H1 (cell line): Measurements from ENCODE around the gene PTGES2. TPM values are rescaled to one million over a fixed set of nuclear protein-coding genes. Genes with fewer than 3 reads are reported as not detected.

Experiments used
- CREB1 ChIP-seq: IDR thresholded peaks from 2 replicates; pipeline ENCODE4 v1.6.1; 2012; ENCODE audit warnings: inconsistent platforms
- HDAC2 ChIP-seq, 2 experiments: fragments of 300-600 bp in 1 of 2; sonication (generic) in 1 of 2; IDR thresholded peaks; 2 replicates each; pipeline ENCODE4 v1.6.1; 2011 to 2012; ENCODE audit warnings: low read depth in 2 of 2, low read length in 2 of 2, mild to moderate bottlenecking in 2 of 2, moderate library complexity in 2 of 2, borderline replicate concordance in 1 of 2, inconsistent platforms in 1 of 2
- MAFK ChIP-seq: IDR thresholded peaks from 2 replicates; pipeline ENCODE4 v1.6.1; 2012; ENCODE audit warnings: low read depth, mild to moderate bottlenecking, improper control_type of control experiment, low read length
- SIRT6 ChIP-seq: IDR thresholded peaks from one replicate; pipeline ENCODE4 v1.7.1; 2012; ENCODE audit warnings: low read length, inconsistent platforms
- SP1 ChIP-seq: IDR thresholded peaks from 2 replicates; pipeline ENCODE4 v1.6.1; 2011; ENCODE audit warnings: low read depth, low read length
- ZNF274 ChIP-seq: IDR thresholded peaks from 2 replicates; pipeline ENCODE4 v1.7.0; 2012; ENCODE audit warnings: low read length, borderline replicate concordance; ENCODE audit errors: extremely low read depth
- polyA plus RNA-seq, 7 experiments: library from polyadenylated mRNA; depleted of rRNA in 3 of 7; stranded (reverse) in 5 of 7; unstranded in 2 of 7; fragments of >200 nt in 5 of 7; fragments of 200-250 nt in 2 of 7; gene quantifications; 1 replicate in 5 of 7; 2 replicates in 1 of 7; 4 replicates in 1 of 7; pipeline versions ENCODE4 v1.2.1 to v1.2.3, GENCODE V29; 2011 to 2013; ENCODE audit warnings: missing spikeins in 2 of 7, mixed read lengths in 2 of 7
- total RNA-seq: library from RNA; stranded (reverse); fragmentation: NEBNext Ultra II Directional; extraction: Animal tissue kit (Norgen Biotek cat#: 25700); gene quantifications from 2 replicates; pipeline ENCODE4 v1.2.1, GENCODE V29; 2021
- TF ChIP-seq, protein P1 (sequence below): fragments of 300-600 bp; sonication (generic); IDR thresholded peaks from 2 replicates; pipeline ENCODE4 v1.7.1; 2012; ENCODE audit warnings: low read length, moderate library complexity, mild to moderate bottlenecking, inconsistent platforms; ENCODE audit not compliant: insufficient replicate concordance
- TF ChIP-seq, protein P2 (sequence below), 3 experiments: IDR thresholded peaks; 1 replicate in 2 of 3; 2 replicates in 1 of 3; pipeline versions ENCODE4 v1.5.1 to v1.6.1; 2011; ENCODE audit warnings: low read length in 3 of 3, mild to moderate bottlenecking in 3 of 3, inconsistent platforms in 2 of 3, low read depth in 1 of 3, moderate library complexity in 1 of 3; ENCODE audit not compliant: insufficient read depth in 1 of 3; ENCODE audit errors: control extremely low read depth in 1 of 3

PTGES2 gene
- total and polyA plus RNA-seq, 2 of the 8 experiments (the other 6 are each of a cell fraction or from before 2014, with no cell fraction given): 80.7 to 81.2 TPM

- TF ChIP-seq, protein P1, sequence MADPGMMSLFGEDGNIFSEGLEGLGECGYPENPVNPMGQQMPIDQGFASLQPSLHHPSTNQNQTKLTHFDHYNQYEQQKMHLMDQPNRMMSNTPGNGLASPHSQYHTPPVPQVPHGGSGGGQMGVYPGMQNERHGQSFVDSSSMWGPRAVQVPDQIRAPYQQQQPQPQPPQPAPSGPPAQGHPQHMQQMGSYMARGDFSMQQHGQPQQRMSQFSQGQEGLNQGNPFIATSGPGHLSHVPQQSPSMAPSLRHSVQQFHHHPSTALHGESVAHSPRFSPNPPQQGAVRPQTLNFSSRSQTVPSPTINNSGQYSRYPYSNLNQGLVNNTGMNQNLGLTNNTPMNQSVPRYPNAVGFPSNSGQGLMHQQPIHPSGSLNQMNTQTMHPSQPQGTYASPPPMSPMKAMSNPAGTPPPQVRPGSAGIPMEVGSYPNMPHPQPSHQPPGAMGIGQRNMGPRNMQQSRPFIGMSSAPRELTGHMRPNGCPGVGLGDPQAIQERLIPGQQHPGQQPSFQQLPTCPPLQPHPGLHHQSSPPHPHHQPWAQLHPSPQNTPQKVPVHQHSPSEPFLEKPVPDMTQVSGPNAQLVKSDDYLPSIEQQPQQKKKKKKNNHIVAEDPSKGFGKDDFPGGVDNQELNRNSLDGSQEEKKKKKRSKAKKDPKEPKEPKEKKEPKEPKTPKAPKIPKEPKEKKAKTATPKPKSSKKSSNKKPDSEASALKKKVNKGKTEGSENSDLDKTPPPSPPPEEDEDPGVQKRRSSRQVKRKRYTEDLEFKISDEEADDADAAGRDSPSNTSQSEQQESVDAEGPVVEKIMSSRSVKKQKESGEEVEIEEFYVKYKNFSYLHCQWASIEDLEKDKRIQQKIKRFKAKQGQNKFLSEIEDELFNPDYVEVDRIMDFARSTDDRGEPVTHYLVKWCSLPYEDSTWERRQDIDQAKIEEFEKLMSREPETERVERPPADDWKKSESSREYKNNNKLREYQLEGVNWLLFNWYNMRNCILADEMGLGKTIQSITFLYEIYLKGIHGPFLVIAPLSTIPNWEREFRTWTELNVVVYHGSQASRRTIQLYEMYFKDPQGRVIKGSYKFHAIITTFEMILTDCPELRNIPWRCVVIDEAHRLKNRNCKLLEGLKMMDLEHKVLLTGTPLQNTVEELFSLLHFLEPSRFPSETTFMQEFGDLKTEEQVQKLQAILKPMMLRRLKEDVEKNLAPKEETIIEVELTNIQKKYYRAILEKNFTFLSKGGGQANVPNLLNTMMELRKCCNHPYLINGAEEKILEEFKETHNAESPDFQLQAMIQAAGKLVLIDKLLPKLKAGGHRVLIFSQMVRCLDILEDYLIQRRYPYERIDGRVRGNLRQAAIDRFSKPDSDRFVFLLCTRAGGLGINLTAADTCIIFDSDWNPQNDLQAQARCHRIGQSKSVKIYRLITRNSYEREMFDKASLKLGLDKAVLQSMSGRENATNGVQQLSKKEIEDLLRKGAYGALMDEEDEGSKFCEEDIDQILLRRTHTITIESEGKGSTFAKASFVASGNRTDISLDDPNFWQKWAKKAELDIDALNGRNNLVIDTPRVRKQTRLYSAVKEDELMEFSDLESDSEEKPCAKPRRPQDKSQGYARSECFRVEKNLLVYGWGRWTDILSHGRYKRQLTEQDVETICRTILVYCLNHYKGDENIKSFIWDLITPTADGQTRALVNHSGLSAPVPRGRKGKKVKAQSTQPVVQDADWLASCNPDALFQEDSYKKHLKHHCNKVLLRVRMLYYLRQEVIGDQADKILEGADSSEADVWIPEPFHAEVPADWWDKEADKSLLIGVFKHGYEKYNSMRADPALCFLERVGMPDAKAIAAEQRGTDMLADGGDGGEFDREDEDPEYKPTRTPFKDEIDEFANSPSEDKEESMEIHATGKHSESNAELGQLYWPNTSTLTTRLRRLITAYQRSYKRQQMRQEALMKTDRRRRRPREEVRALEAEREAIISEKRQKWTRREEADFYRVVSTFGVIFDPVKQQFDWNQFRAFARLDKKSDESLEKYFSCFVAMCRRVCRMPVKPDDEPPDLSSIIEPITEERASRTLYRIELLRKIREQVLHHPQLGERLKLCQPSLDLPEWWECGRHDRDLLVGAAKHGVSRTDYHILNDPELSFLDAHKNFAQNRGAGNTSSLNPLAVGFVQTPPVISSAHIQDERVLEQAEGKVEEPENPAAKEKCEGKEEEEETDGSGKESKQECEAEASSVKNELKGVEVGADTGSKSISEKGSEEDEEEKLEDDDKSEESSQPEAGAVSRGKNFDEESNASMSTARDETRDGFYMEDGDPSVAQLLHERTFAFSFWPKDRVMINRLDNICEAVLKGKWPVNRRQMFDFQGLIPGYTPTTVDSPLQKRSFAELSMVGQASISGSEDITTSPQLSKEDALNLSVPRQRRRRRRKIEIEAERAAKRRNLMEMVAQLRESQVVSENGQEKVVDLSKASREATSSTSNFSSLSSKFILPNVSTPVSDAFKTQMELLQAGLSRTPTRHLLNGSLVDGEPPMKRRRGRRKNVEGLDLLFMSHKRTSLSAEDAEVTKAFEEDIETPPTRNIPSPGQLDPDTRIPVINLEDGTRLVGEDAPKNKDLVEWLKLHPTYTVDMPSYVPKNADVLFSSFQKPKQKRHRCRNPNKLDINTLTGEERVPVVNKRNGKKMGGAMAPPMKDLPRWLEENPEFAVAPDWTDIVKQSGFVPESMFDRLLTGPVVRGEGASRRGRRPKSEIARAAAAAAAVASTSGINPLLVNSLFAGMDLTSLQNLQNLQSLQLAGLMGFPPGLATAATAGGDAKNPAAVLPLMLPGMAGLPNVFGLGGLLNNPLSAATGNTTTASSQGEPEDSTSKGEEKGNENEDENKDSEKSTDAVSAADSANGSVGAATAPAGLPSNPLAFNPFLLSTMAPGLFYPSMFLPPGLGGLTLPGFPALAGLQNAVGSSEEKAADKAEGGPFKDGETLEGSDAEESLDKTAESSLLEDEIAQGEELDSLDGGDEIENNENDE: no peak
- TF ChIP-seq SIRT6: no peak
- no peak for TF ChIP-seq HDAC2 (IDR thresholded peaks at IDR 0.05; ENCODE audit: borderline replicate concordance in 1 of 2, low read depth in 2 of 2, low read length in 2 of 2)
- TF ChIP-seq MAFK: no peak
- no peak for TF ChIP-seq SP1
- TF ChIP-seq CREB1: no peak
- TF ChIP-seq, protein P2, sequence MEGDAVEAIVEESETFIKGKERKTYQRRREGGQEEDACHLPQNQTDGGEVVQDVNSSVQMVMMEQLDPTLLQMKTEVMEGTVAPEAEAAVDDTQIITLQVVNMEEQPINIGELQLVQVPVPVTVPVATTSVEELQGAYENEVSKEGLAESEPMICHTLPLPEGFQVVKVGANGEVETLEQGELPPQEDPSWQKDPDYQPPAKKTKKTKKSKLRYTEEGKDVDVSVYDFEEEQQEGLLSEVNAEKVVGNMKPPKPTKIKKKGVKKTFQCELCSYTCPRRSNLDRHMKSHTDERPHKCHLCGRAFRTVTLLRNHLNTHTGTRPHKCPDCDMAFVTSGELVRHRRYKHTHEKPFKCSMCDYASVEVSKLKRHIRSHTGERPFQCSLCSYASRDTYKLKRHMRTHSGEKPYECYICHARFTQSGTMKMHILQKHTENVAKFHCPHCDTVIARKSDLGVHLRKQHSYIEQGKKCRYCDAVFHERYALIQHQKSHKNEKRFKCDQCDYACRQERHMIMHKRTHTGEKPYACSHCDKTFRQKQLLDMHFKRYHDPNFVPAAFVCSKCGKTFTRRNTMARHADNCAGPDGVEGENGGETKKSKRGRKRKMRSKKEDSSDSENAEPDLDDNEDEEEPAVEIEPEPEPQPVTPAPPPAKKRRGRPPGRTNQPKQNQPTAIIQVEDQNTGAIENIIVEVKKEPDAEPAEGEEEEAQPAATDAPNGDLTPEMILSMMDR (IDR thresholded peaks at IDR 0.05; ENCODE audit: control extremely low read depth in 1 of 3, insufficient read depth in 1 of 3, low read depth in 1 of 3, low read length in 3 of 3): no peak
- no peak for TF ChIP-seq ZNF274
Observed at GRCh38 chr9:128077847-128078503, 49.6 kb downstream of the PTGES2 start (continued).
